Loucy (cell line): Measurements from ENCODE around the gene SOCS7.

Experiments
- CTCF ChIP-seq: fragments of 200-600 bp; sonication (generic); conservative IDR thresholded peaks from 2 replicates; pipeline ENCODE4 v1.5.1; 2014; ENCODE audit warnings: mild to moderate bottlenecking, antibody characterized with exemption, low read length
- EZH2phosphoT487 ChIP-seq: fragments of 200-600 bp; IDR thresholded peaks from 2 replicates; pipeline ENCODE4 v1.6.1; 2018; ENCODE audit warnings: antibody characterized with exemption, mild to moderate bottlenecking, moderate library complexity, borderline replicate concordance

- no peak for TF ChIP-seq CTCF
- no peak for TF ChIP-seq EZH2phosphoT487
These were observed 98.9 kb downstream of the SOCS7 start for GRCh38 chr17:38450557-38451029.
